GM12892 (cell line): Measurements from ENCODE around the gene CLEC4C.

Experiments used
- POLR2A ChIP-seq: IDR thresholded peaks from 2 replicates; pipeline ENCODE4 v1.6.1; 2011; ENCODE audit warnings: low read depth, low read length, control low read depth
- POLR2AphosphoS5 ChIP-seq: IDR thresholded peaks from 2 replicates; pipeline ENCODE4 v1.6.1; 2011; ENCODE audit warnings: low read depth, low read length, control low read depth
- TAF1 ChIP-seq: IDR thresholded peaks from 2 replicates; pipeline ENCODE4 v1.6.1; 2011; ENCODE audit warnings: low read depth, mild to moderate bottlenecking, control low read depth, low read length, borderline replicate concordance

GRCh38 chr12:7712841-7713442 is 34.2 kb downstream of the CLEC4C start:
- TF ChIP-seq TAF1 (no peak), POLR2AphosphoS5 (no peak), POLR2A (no peak)
